Measurements from ENCODE around the gene SPHKAP. TPM values are rescaled to one million over a fixed set of nuclear protein-coding genes. Genes with fewer than 3 reads are reported as not detected.
"Not testable (repeated sequence)": the region's sequence is repeated elsewhere in the genome, so short reads cannot be mapped to it uniquely, and the experiment has no call there.

The SPHKAP gene
- total and polyA plus RNA-seq, 2 of the 13 experiments (the other 11 are each of a cell fraction or from before 2014, with no cell fraction given): not detected

- TF ChIP-seq YY1 (IDR thresholded peaks at IDR 0.05; ENCODE audit: insufficient read depth, insufficient replicate concordance, low read depth, low read length) (no peak), MEF2D (CRISPR knock-in tag; IDR thresholded peaks at IDR 0.05) (no peak), CSRNP2 (CRISPR knock-in tag; conservative IDR thresholded peaks at IDR 0.05; ENCODE audit: low read depth) (no peak), NAIF1 (CRISPR knock-in tag; IDR thresholded peaks at IDR 0.05; ENCODE audit: borderline replicate concordance) (no peak)
Observed at GRCh38 chr2:228227466-228227865, 46.0 kb upstream of the SPHKAP start (continued).

- H3K27me3 ChIP-seq (ENCODE audit: control insufficient read depth in 1 of 2, insufficient read depth in 2 of 2, low read length in 2 of 2): no peaks in the 10 kb centered on the region
- H3K36me3 ChIP-seq (replicated peaks in 1 of 2; ENCODE audit: control insufficient read depth in 1 of 2, insufficient read depth in 2 of 2, low read length in 2 of 2): no peaks in the 10 kb centered on the region
- H3K4me2 ChIP-seq (ENCODE audit: low read depth, low read length): no peak overlapping the region
- no peaks in the 10 kb centered on the region for H4K20me1 ChIP-seq (ENCODE audit: insufficient read depth, low read length)
- ChIA-PET CTCF (ENCODE audit: low intra/inter-chr PET ratio, low total read pairs) (no interaction called here), POLR2A (no interaction called here)
- no peak overlapping the region for H2AFZ ChIP-seq (ENCODE audit: low read length)
- no peak for ATAC-seq
- FAIRE-seq: no peak
- H3K4me1 ChIP-seq (ENCODE audit: insufficient read depth, low read length): no peaks in the 10 kb centered on the region
- no peak for DNase-seq (ENCODE audit: low spot score)
- H3K9me3 ChIP-seq (ENCODE audit: low read length): no peaks in the 10 kb centered on the region
- H3K79me2 ChIP-seq (ENCODE audit: insufficient read depth, low read length): no peaks in the 10 kb centered on the region
- no peak overlapping the region for H3K9ac ChIP-seq (ENCODE audit: insufficient read depth, low read depth, low read length)
- TF ChIP-seq HNRNPL (IDR thresholded peaks at IDR 0.05; ENCODE audit: low read depth, low read length) (no peak), ZNF598 (CRISPR knock-in tag; IDR thresholded peaks at IDR 0.05; ENCODE audit: borderline replicate concordance) (no peak), ZBTB8A (CRISPR knock-in tag; IDR thresholded peaks at IDR 0.05; ENCODE audit: borderline replicate concordance, low read depth) (no peak)
- BruUV-seq (replicated peaks): no TSS peak
- H3K4me3 ChIP-seq (replicated peaks in 1 of 3; ENCODE audit: insufficient read depth in 1 of 3, low read depth in 2 of 3, low read length in 3 of 3): no peak overlapping the region
- no peak overlapping the region for H3K27ac ChIP-seq (ENCODE audit: extremely low read length, insufficient read depth, low read length)
- intact Hi-C loops (cut with micrococcal nuclease; ENCODE audit: unreplicated experiment) (no loop called here), in situ Hi-C loops (cut with HindIII; ENCODE audit: extremely low pct_ligation_motif_present, low pct_unique_long_range_greater_than_20kb) (no loop called here)
Observed at GRCh38 chr2:228224410-228224809, 42.9 kb upstream of the SPHKAP start.

- in situ Hi-C loops (cut with HindIII; ENCODE audit: extremely low pct_ligation_motif_present, low pct_unique_long_range_greater_than_20kb); H3K4me1 ChIP-seq (ENCODE audit: insufficient read depth, low read length); intact Hi-C loops (cut with micrococcal nuclease; ENCODE audit: unreplicated experiment); DNase-seq (ENCODE audit: low spot score); POLR2A ChIA-PET; H3K9ac ChIP-seq (ENCODE audit: insufficient read depth, low read depth, low read length); FAIRE-seq; H3K4me2 ChIP-seq (ENCODE audit: low read depth, low read length); BruUV-seq (replicated peaks); H2AFZ ChIP-seq (ENCODE audit: low read length); ATAC-seq; H3K79me2 ChIP-seq (ENCODE audit: insufficient read depth, low read length); H3K27ac ChIP-seq (ENCODE audit: extremely low read length, insufficient read depth, low read length); CTCF ChIA-PET (ENCODE audit: low intra/inter-chr PET ratio, low total read pairs); H3K9me3 ChIP-seq (ENCODE audit: low read length); H3K27me3 ChIP-seq (ENCODE audit: control insufficient read depth in 1 of 2, insufficient read depth in 2 of 2, low read length in 2 of 2); H3K36me3 ChIP-seq (replicated peaks in 1 of 2; ENCODE audit: control insufficient read depth in 1 of 2, insufficient read depth in 2 of 2, low read length in 2 of 2); H4K20me1 ChIP-seq (ENCODE audit: insufficient read depth, low read length); H3K4me3 ChIP-seq (replicated peaks in 1 of 3; ENCODE audit: insufficient read depth in 1 of 3, low read depth in 2 of 3, low read length in 3 of 3): not testable (repeated sequence)
- 3% methylated on average over 2 of the region's 2 CpGs for WGBS (ENCODE audit: low lambda C conversion rate)
Observed at GRCh38 chr2:228218593-228218992, 37.1 kb upstream of the SPHKAP start.
